Tibial nerve (tissue), 4 donors: ENCODE results near the gene FAS.
A peak's percentile ranks its signal among the peaks of the same experiment; 100 is the strongest.

Source experiments
- EP300 ChIP-seq, 2 donors: sonication (generic); formaldehyde crosslinking; IDR thresholded peaks; one replicate each; pipeline ENCODE4 v1.6.1; 2017; ENCODE audit warnings: antibody characterized with exemption in 2 of 2, mild to moderate bottlenecking in 1 of 2
- POLR2A ChIP-seq, 2 donors: fragments of 450-650 bp; IDR thresholded peaks; one replicate each; pipeline ENCODE4 v1.6.1; 2017; ENCODE audit warnings: antibody characterized with exemption in 2 of 2, mild to moderate bottlenecking in 2 of 2, moderate library complexity in 2 of 2
- TF ChIP-seq, protein P1 (sequence below), 5 experiments: fragments of 200-600 bp in 3 of 5; fragments of 450-650 bp in 2 of 5; sonication (generic) in 3 of 5; IDR thresholded peaks; one replicate each; pipeline ENCODE4 v1.5.1; 2016 to 2019; ENCODE audit warnings: antibody characterized with exemption in 5 of 5, mild to moderate bottlenecking in 3 of 5, moderate library complexity in 2 of 5

DNA sequence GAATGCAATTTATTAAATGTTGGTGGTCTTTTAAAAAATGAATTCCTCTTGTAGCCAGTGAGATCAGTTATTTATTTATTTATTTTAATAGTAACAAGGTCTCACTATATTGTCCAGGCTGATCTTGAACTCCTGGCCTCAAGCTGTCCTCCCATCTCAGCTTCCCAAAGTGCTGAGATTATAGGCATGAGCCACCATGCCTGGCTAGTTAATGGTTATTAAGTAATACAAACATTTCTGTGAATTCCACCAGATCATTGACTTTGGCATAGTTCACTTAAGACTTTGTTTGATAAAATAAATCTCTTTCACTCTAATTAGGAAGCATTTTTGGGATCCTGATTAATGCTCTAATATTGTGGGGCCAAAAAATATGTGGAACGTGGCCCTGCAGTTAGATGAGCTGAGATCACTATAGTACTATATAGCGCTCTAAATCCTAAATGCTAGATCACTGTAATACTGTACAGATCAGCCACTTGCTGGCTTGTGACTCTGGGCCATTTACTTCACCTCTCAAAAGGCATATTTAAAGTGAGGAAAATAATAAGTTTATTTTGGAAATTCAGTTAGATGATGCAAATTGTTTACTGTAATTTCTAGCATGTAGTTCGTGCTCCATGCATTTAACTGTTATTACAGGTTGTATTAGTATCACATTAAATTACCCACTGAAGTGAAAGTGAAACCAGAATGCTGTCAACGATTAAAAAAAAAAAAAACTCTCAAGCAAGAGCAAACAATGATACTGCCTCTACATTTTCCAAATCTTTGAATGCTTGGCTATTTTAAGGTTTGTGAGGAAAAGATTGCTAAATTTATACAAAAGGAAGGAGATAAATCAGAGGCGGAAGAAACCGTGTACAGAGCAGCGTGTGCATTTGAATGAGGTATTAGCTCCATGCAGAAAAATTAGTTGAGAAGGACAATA is 15.9 kb upstream of the FAS start:
- TF ChIP-seq, protein P1, sequence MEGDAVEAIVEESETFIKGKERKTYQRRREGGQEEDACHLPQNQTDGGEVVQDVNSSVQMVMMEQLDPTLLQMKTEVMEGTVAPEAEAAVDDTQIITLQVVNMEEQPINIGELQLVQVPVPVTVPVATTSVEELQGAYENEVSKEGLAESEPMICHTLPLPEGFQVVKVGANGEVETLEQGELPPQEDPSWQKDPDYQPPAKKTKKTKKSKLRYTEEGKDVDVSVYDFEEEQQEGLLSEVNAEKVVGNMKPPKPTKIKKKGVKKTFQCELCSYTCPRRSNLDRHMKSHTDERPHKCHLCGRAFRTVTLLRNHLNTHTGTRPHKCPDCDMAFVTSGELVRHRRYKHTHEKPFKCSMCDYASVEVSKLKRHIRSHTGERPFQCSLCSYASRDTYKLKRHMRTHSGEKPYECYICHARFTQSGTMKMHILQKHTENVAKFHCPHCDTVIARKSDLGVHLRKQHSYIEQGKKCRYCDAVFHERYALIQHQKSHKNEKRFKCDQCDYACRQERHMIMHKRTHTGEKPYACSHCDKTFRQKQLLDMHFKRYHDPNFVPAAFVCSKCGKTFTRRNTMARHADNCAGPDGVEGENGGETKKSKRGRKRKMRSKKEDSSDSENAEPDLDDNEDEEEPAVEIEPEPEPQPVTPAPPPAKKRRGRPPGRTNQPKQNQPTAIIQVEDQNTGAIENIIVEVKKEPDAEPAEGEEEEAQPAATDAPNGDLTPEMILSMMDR (IDR thresholded peaks at IDR 0.05): no peak
- TF ChIP-seq POLR2A (IDR thresholded peaks at IDR 0.05): no peak
- TF ChIP-seq EP300 (IDR thresholded peaks at IDR 0.05): peak in 1 of 2 donors; percentile 38
